ENCODE data around the gene ACTR1A.

The ACTR1A gene

GRCh38 chr10:102527546-102527945 is 25.0 kb upstream of the ACTR1A start:
- Mint-ChIP-seq H3K36me3 (peaks cover 3% of the 10 kb centered on the region), H3K4me1 (ENCODE audit: low read depth) (no peaks in the 10 kb centered on the region), H3K4me3 (no peak overlapping the region), H3K9me3 (ENCODE audit: low read depth) (no peaks in the 10 kb centered on the region), H3K27me3 (no peaks in the 10 kb centered on the region), H3K27ac (no peak overlapping the region)

GRCh38 chr10:102524746-102525145 is 22.2 kb upstream of the ACTR1A start:
- Mint-ChIP-seq H3K9me3 (ENCODE audit: low read depth) (no peaks in the 10 kb centered on the region), H3K27me3 (no peaks in the 10 kb centered on the region), H3K27ac (no peak overlapping the region), H3K36me3 (peaks cover 7% of the 10 kb centered on the region), H3K4me3 (no peak overlapping the region), H3K4me1 (ENCODE audit: low read depth) (peaks cover 8% of the 10 kb centered on the region)

- Mint-ChIP-seq H3K9me3 (ENCODE audit: low read depth) (no peaks in the 10 kb centered on the region), H3K27ac (no peak overlapping the region), H3K36me3 (peaks cover 7% of the 10 kb centered on the region)
Observed at GRCh38 chr10:102523250-102524029, 20.9 kb upstream of the ACTR1A start.

GRCh38 chr10:102522874-102523249 is 20.4 kb upstream of the ACTR1A start:
- Mint-ChIP-seq H3K36me3 (peaks cover 7% of the 10 kb centered on the region), H3K4me1 (ENCODE audit: low read depth) (peaks cover 8% of the 10 kb centered on the region), H3K27me3 (no peaks in the 10 kb centered on the region), H3K27ac (peak overlapping the region; percentile 34), H3K4me3 (no peak overlapping the region), H3K9me3 (ENCODE audit: low read depth) (no peaks in the 10 kb centered on the region)

More at GRCh38 chr10:102523250-102524029, 20.9 kb upstream of the ACTR1A start:
- peaks cover 8% of the 10 kb centered on the region for H3K4me1 Mint-ChIP-seq (ENCODE audit: low read depth)
- no peak overlapping the region for H3K4me3 Mint-ChIP-seq
- no peaks in the 10 kb centered on the region for H3K27me3 Mint-ChIP-seq

GRCh38 chr10:102519246-102519825 is 16.8 kb upstream of the ACTR1A start:
- no peaks in the 10 kb centered on the region for H3K9me3 Mint-ChIP-seq (ENCODE audit: low read depth)
- H3K36me3 Mint-ChIP-seq, result peaks cover 4% of the 10 kb centered on the region
- H3K27ac Mint-ChIP-seq, result no peak overlapping the region
- H3K4me3 Mint-ChIP-seq, result no peak overlapping the region
- H3K4me1 Mint-ChIP-seq (ENCODE audit: low read depth), result peaks cover 8% of the 10 kb centered on the region
- H3K27me3 Mint-ChIP-seq, result no peaks in the 10 kb centered on the region

GRCh38 chr10:102517553-102517952 is 15.0 kb upstream of the ACTR1A start:
- H3K27ac Mint-ChIP-seq, result no peak overlapping the region
- no peaks in the 10 kb centered on the region for H3K9me3 Mint-ChIP-seq (ENCODE audit: low read depth)
- no peak overlapping the region for H3K4me3 Mint-ChIP-seq
- peaks cover 8% of the 10 kb centered on the region for H3K4me1 Mint-ChIP-seq (ENCODE audit: low read depth)
- no peaks in the 10 kb centered on the region for H3K27me3 Mint-ChIP-seq
- H3K36me3 Mint-ChIP-seq, result peaks cover 4% of the 10 kb centered on the region

- Mint-ChIP-seq H3K27me3 (no peaks in the 10 kb centered on the region), H3K4me1 (ENCODE audit: low read depth) (peaks cover 12% of the 10 kb centered on the region), H3K9me3 (ENCODE audit: low read depth) (no peaks in the 10 kb centered on the region), H3K27ac (no peak overlapping the region), H3K4me3 (no peak overlapping the region), H3K36me3 (peaks cover 3% of the 10 kb centered on the region)
Observed at GRCh38 chr10:102515724-102516123, 13.2 kb upstream of the ACTR1A start.

- Mint-ChIP-seq H3K4me3 (no peak overlapping the region), H3K4me1 (ENCODE audit: low read depth) (peaks cover 10% of the 10 kb centered on the region), H3K27me3 (no peaks in the 10 kb centered on the region), H3K9me3 (ENCODE audit: low read depth) (no peaks in the 10 kb centered on the region), H3K36me3 (peaks cover 3% of the 10 kb centered on the region), H3K27ac (no peak overlapping the region)
Observed at GRCh38 chr10:102514487-102515311, 12.2 kb upstream of the ACTR1A start.

GRCh38 chr10:102511583-102512274 is 9.2 kb upstream of the ACTR1A start:
- peaks cover 3% of the 10 kb centered on the region for H3K36me3 Mint-ChIP-seq
- peaks cover 24% of the 10 kb centered on the region for H3K4me1 Mint-ChIP-seq (ENCODE audit: low read depth)
- H3K4me3 Mint-ChIP-seq, result no peak overlapping the region
- H3K27ac Mint-ChIP-seq, result peak overlapping the region; percentile 72
- no peaks in the 10 kb centered on the region for H3K9me3 Mint-ChIP-seq (ENCODE audit: low read depth)
- H3K27me3 Mint-ChIP-seq, result no peaks in the 10 kb centered on the region

GRCh38 chr10:102509387-102509786 is 6.9 kb upstream of the ACTR1A start:
- no peaks in the 10 kb centered on the region for H3K9me3 Mint-ChIP-seq (ENCODE audit: low read depth)
- H3K27ac Mint-ChIP-seq, result peak overlapping the region; percentile 5
- H3K4me1 Mint-ChIP-seq (ENCODE audit: low read depth), result peaks cover 36% of the 10 kb centered on the region
- H3K36me3 Mint-ChIP-seq, result peaks cover 3% of the 10 kb centered on the region
- H3K27me3 Mint-ChIP-seq, result no peaks in the 10 kb centered on the region
- no peak overlapping the region for H3K4me3 Mint-ChIP-seq

- no peak overlapping the region for H3K27ac Mint-ChIP-seq
- H3K9me3 Mint-ChIP-seq (ENCODE audit: low read depth), result no peaks in the 10 kb centered on the region
- peaks cover 3% of the 10 kb centered on the region for H3K36me3 Mint-ChIP-seq
- no peaks in the 10 kb centered on the region for H3K27me3 Mint-ChIP-seq
- peaks cover 36% of the 10 kb centered on the region for H3K4me1 Mint-ChIP-seq (ENCODE audit: low read depth)
- H3K4me3 Mint-ChIP-seq, result no peak overlapping the region
Observed at GRCh38 chr10:102508506-102508905, 6.0 kb upstream of the ACTR1A start.

GRCh38 chr10:102507521-102507920 is 5.0 kb upstream of the ACTR1A start:
- Mint-ChIP-seq H3K27me3 (no peaks in the 10 kb centered on the region), H3K9me3 (ENCODE audit: low read depth) (no peaks in the 10 kb centered on the region), H3K36me3 (peaks cover 3% of the 10 kb centered on the region), H3K4me3 (no peak overlapping the region), H3K4me1 (ENCODE audit: low read depth) (peaks cover 36% of the 10 kb centered on the region), H3K27ac (no peak overlapping the region)

- Mint-ChIP-seq H3K9me3 (ENCODE audit: low read depth) (no peaks in the 10 kb centered on the region), H3K4me3 (peak overlapping the region; percentile 30), H3K27me3 (no peaks in the 10 kb centered on the region), H3K27ac (no peak overlapping the region), H3K36me3 (no peaks in the 10 kb centered on the region), H3K4me1 (ENCODE audit: low read depth) (peaks cover 26% of the 10 kb centered on the region)
Observed at GRCh38 chr10:102505462-102506115, 3.1 kb upstream of the ACTR1A start.

GRCh38 chr10:102504976-102505300 is 2.4 kb upstream of the ACTR1A start:
- no peaks in the 10 kb centered on the region for H3K9me3 Mint-ChIP-seq (ENCODE audit: low read depth)
- H3K36me3 Mint-ChIP-seq, result no peaks in the 10 kb centered on the region
- H3K4me1 Mint-ChIP-seq (ENCODE audit: low read depth), result peaks cover 27% of the 10 kb centered on the region
- no peaks in the 10 kb centered on the region for H3K27me3 Mint-ChIP-seq
- H3K4me3 Mint-ChIP-seq, result no peak overlapping the region
- peak overlapping the region; percentile 34 for H3K27ac Mint-ChIP-seq

All from activated naive CD8-positive, alpha-beta T cell (primary cell).